Activated T-cell treated with anti-CD3 and anti-CD28 coated beads, Interleukin-2, amount 50 U/mL, for 4 hours (primary cell): ENCODE measurements around the gene TSKU. TPM values are rescaled to one million over a fixed set of nuclear protein-coding genes. Genes with fewer than 3 reads are reported as not detected.
"Not testable (repeated sequence)": the region's sequence is repeated elsewhere in the genome, so short reads cannot be mapped to it uniquely, and the experiment has no call there.

ENCODE experiments used
- ATAC-seq, 2 donors: fragments of 200-7000 bp; cut with Tn5 transposase; one replicate each; pipeline ENCODE4 v1.10.0; 2021
- DNase-seq: peaks from one replicate; pipeline ENCODE4 v3.0.0-alpha.2; 2020
- H3K27me3 Mint-ChIP-seq: one replicate; pipeline ENCODE4 v1.8.0; 2021; ENCODE audit warnings: low read depth, mixed read lengths
- H3K36me3 Mint-ChIP-seq: one replicate; pipeline ENCODE4 v1.8.0; 2022; ENCODE audit warnings: mixed read lengths; ENCODE audit not compliant: insufficient read depth
- H3K4me1 Mint-ChIP-seq: one replicate; pipeline ENCODE4 v1.8.0; 2021; ENCODE audit warnings: low read depth, mixed read lengths
- H3K4me3 Mint-ChIP-seq: one replicate; pipeline ENCODE4 v1.8.0; 2021; ENCODE audit warnings: mild to moderate bottlenecking, moderate library complexity, mixed read lengths
- H3K9me3 Mint-ChIP-seq: one replicate; pipeline ENCODE4 v1.8.0; 2021; ENCODE audit warnings: mixed read lengths
- total RNA-seq, 3 donors: library from RNA; stranded (reverse); gene quantifications; one replicate each; pipeline ENCODE4 v1.2.1, GENCODE V29; 2021

Gene TSKU
- total RNA-seq, 3 donors from 2014 or later = 0.16 to 0.38 (median 0.30) TPM

GRCh38 chr11:76786441-76787014, 3.4 kb downstream of the TSKU start:
- Mint-ChIP-seq H3K36me3 (no peaks in the 10 kb centered on the region), H3K27me3 (peaks cover 31% of the 10 kb centered on the region), H3K9me3 (no peaks in the 10 kb centered on the region), H3K4me1 (peaks cover 5% of the 10 kb centered on the region), H3K4me3 (no peak overlapping the region)
- DNase-seq = no peak
- no peak for ATAC-seq

GRCh38 chr11:76787271-76787670, 4.1 kb downstream of the TSKU start:
- no peak overlapping the region for H3K4me3 Mint-ChIP-seq
- ATAC-seq (no peak), DNase-seq (no peak)
- no peaks in the 10 kb centered on the region for H3K36me3 Mint-ChIP-seq
- peaks cover 28% of the 10 kb centered on the region for H3K27me3 Mint-ChIP-seq
- no peaks in the 10 kb centered on the region for H3K9me3 Mint-ChIP-seq
- peaks cover 5% of the 10 kb centered on the region for H3K4me1 Mint-ChIP-seq

- no peak for DNase-seq
- Mint-ChIP-seq H3K4me1 (no peaks in the 10 kb centered on the region), H3K4me3 (no peak overlapping the region), H3K9me3 (no peaks in the 10 kb centered on the region), H3K36me3 (no peaks in the 10 kb centered on the region), H3K27me3 (peaks cover 22% of the 10 kb centered on the region)
- ATAC-seq = no peak
Observed at GRCh38 chr11:76787911-76788596, 4.9 kb downstream of the TSKU start.

- DNase-seq (no peak), ATAC-seq (no peak)
- H3K27me3 Mint-ChIP-seq = peaks cover 22% of the 10 kb centered on the region
- no peak overlapping the region for H3K4me3 Mint-ChIP-seq
- no peaks in the 10 kb centered on the region for H3K36me3 Mint-ChIP-seq
- H3K9me3 Mint-ChIP-seq = no peaks in the 10 kb centered on the region
- H3K4me1 Mint-ChIP-seq = no peaks in the 10 kb centered on the region
Observed at GRCh38 chr11:76788661-76789442, 5.7 kb downstream of the TSKU start.

- DNase-seq = no peak
- H3K27me3 Mint-ChIP-seq = peaks cover 22% of the 10 kb centered on the region
- no peak overlapping the region for H3K4me3 Mint-ChIP-seq
Observed at GRCh38 chr11:76789443-76789719, 6.2 kb downstream of the TSKU start.

GRCh38 chr11:76790251-76790650, 7.1 kb downstream of the TSKU start:
- DNase-seq (no peak), ATAC-seq (no peak)
- no peaks in the 10 kb centered on the region for H3K4me1 Mint-ChIP-seq
- H3K9me3 Mint-ChIP-seq = no peaks in the 10 kb centered on the region
- peaks cover 15% of the 10 kb centered on the region for H3K27me3 Mint-ChIP-seq
- no peaks in the 10 kb centered on the region for H3K36me3 Mint-ChIP-seq
- H3K4me3 Mint-ChIP-seq = no peak overlapping the region

More at GRCh38 chr11:76789443-76789719, 6.2 kb downstream of the TSKU start:
- H3K36me3 Mint-ChIP-seq = no peaks in the 10 kb centered on the region
- ATAC-seq = no peak
- H3K9me3 Mint-ChIP-seq = no peaks in the 10 kb centered on the region
- H3K4me1 Mint-ChIP-seq = no peaks in the 10 kb centered on the region

GRCh38 chr11:76791002-76791770, 8.0 kb downstream of the TSKU start:
- not testable (repeated sequence) for H3K36me3 Mint-ChIP-seq, DNase-seq, H3K27me3 Mint-ChIP-seq, H3K9me3 Mint-ChIP-seq, ATAC-seq, H3K4me1 Mint-ChIP-seq, H3K4me3 Mint-ChIP-seq

GRCh38 chr11:76791861-76792260, 8.7 kb downstream of the TSKU start:
- DNase-seq = no peak
- no peaks in the 10 kb centered on the region for H3K9me3 Mint-ChIP-seq
- H3K4me3 Mint-ChIP-seq = no peak overlapping the region
- H3K27me3 Mint-ChIP-seq = peaks cover 3% of the 10 kb centered on the region
- no peaks in the 10 kb centered on the region for H3K4me1 Mint-ChIP-seq
- ATAC-seq = no peak
- no peaks in the 10 kb centered on the region for H3K36me3 Mint-ChIP-seq

- DNase-seq = no peak
- Mint-ChIP-seq H3K4me1 (no peaks in the 10 kb centered on the region), H3K9me3 (no peaks in the 10 kb centered on the region), H3K4me3 (no peak overlapping the region), H3K27me3 (peaks cover 3% of the 10 kb centered on the region), H3K36me3 (no peaks in the 10 kb centered on the region)
- ATAC-seq = no peak
Observed at GRCh38 chr11:76792505-76793264, 9.5 kb downstream of the TSKU start.

- Mint-ChIP-seq H3K4me3 (no peak overlapping the region), H3K4me1 (no peaks in the 10 kb centered on the region), H3K9me3 (no peaks in the 10 kb centered on the region), H3K27me3 (peaks cover 3% of the 10 kb centered on the region), H3K36me3 (no peaks in the 10 kb centered on the region)
- DNase-seq (no peak), ATAC-seq (no peak)
Observed at GRCh38 chr11:76793391-76794291, 10.5 kb downstream of the TSKU start.

GRCh38 chr11:76794371-76795289, 11.5 kb downstream of the TSKU start:
- H3K4me1 Mint-ChIP-seq = peaks cover 6% of the 10 kb centered on the region
- DNase-seq (no peak), ATAC-seq (no peak)
- no peaks in the 10 kb centered on the region for H3K36me3 Mint-ChIP-seq
- no peak overlapping the region for H3K4me3 Mint-ChIP-seq
- H3K9me3 Mint-ChIP-seq = no peaks in the 10 kb centered on the region
- H3K27me3 Mint-ChIP-seq = peaks cover 3% of the 10 kb centered on the region

- Mint-ChIP-seq H3K4me1 (peaks cover 7% of the 10 kb centered on the region), H3K27me3 (peaks cover 2% of the 10 kb centered on the region), H3K9me3 (no peaks in the 10 kb centered on the region), H3K36me3 (no peaks in the 10 kb centered on the region), H3K4me3 (no peak overlapping the region)
- ATAC-seq (no peak), DNase-seq (no peak)
Observed at GRCh38 chr11:76795290-76795935, 12.3 kb downstream of the TSKU start.
